Measurements from ENCODE around the gene TTC39C.

GRCh38 chr18:24019641-24020331 lies 5.2 kb downstream of the TTC39C start:
- TF ChIP-seq YY1 (IDR thresholded peaks at IDR 0.05; ENCODE audit: insufficient read depth, insufficient read length) (no peak), ZNF274 (IDR thresholded peaks at IDR 0.05; ENCODE audit: low read depth, low read length) (no peak)

Measured in NT2/D1 (cell line).